HG03354 (cell line): Measurements from ENCODE around the gene GSTM4.

Experiments used
- ATAC-seq: cut with Tn5 transposase; IDR thresholded peaks from one replicate; pipeline ENCODE4 v1.9.1; 2021; ENCODE audit warnings: mild to moderate bottlenecking; ENCODE audit not compliant: unreplicated experiment, poor library complexity, severe bottlenecking

Gene GSTM4

GRCh38 chr1:109655615-109656519, at the start of gene GSTM4:
Gene GSTM4 (plus strand): TSS chr1:109656099. CDS start chr1:109656390, 291 bp downstream.
- peak; percentile 93 for ATAC-seq

- no peak for ATAC-seq
These were observed 46.0 kb upstream of the GSTM4 start for GRCh38 chr1:109609881-109610280.

GRCh38 chr1:109610609-109611307, 45.1 kb upstream of the GSTM4 start:
- no peak for ATAC-seq

GRCh38 chr1:109611308-109611990, 44.5 kb upstream of the GSTM4 start:
- no peak for ATAC-seq

- no peak for ATAC-seq
These were observed 42.3 kb upstream of the GSTM4 start for GRCh38 chr1:109613361-109614147.

GRCh38 chr1:109615879-109616278, 40.0 kb upstream of the GSTM4 start:
- ATAC-seq: no peak

GRCh38 chr1:109616391-109616790, 39.5 kb upstream of the GSTM4 start:
- no peak for ATAC-seq

GRCh38 chr1:109617291-109617801, 38.6 kb upstream of the GSTM4 start:
- ATAC-seq: no peak

- no peak for ATAC-seq
These were observed 37.0 kb upstream of the GSTM4 start for GRCh38 chr1:109618661-109619575.

- ATAC-seq: peak; percentile 64
These were observed 36.1 kb upstream of the GSTM4 start, which contains the start of the genes AMPD2 and GNAT2 for GRCh38 chr1:109619576-109620400. Gene AMPD2 (plus strand): TSS chr1:109619837. CDS start chr1:109621176, 1,339 bp downstream. Gene GNAT2 (minus strand): TSS chr1:109619616. CDS start chr1:109612870, 6,746 bp downstream.

- peak; percentile 0 for ATAC-seq
These were observed 35.5 kb upstream of the GSTM4 start for GRCh38 chr1:109620401-109620791.

- ATAC-seq: peak; percentile 74
These were observed 35.0 kb upstream of the GSTM4 start for GRCh38 chr1:109620841-109621286.

GRCh38 chr1:109621379-109622136, 34.3 kb upstream of the GSTM4 start:
- ATAC-seq: no peak

GRCh38 chr1:109622137-109622892, 33.6 kb upstream of the GSTM4 start:
- no peak for ATAC-seq

- ATAC-seq: no peak
These were observed 33.0 kb upstream of the GSTM4 start for GRCh38 chr1:109622895-109623294.

GRCh38 chr1:109623601-109624161, 32.2 kb upstream of the GSTM4 start:
- no peak for ATAC-seq
